Measurements from ENCODE around the gene MAP4K2.

The MAP4K2 gene

DNA sequence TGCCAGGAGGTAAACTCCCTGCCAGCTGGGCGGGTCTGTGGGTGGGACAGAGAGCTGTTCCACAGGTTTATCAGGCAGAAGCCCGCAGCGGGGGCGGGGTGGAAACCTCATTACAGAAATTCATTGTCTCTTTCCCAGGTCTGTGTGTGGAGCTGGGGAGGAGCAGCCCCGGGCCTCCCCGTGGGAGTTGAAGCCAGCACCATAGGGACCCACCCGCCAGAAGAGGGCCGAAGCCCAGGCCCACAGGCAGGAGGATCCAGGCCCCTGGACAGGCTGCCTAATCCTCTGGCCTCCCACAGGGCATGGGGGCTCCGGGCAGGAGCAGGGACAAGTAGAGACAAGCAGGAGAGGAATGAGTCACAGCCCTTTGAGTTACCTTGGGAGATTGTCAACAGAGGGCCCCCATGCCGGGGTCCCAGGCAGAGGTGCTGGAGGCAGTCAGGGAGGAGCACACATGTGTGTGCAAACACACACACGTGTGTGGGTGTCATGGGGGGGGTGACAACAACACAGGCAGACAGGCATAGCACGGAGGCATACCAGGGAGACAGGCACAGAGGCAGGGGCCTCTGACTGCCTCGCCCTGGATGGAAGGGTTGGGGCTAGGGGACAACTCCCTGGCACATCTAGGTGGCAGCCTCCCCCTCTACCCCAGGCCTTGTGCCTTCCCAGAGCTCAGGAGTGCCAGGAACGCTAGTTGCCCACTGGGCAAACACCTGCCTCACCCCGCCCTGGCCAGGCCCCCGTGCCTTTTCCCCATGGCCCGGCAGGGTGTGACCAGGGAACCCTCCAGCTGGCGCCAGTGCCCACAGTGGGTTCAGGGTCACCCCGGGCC lies 40.1 kb upstream of the MAP4K2 start:
- in situ Hi-C loops (cut with HindIII; ENCODE audit: low sequenced_read_pairs): loop anchor here (10.0 kb wide), 1 partner anchor 52 kb away; no protein-coding TSS in a partner anchor
- no peak for DNase-seq (ENCODE audit: low read depth, low spot score)
- H3K4me3 ChIP-seq (ENCODE audit: low read depth, low read length): no peak overlapping the region
- TF ChIP-seq, protein P1, sequence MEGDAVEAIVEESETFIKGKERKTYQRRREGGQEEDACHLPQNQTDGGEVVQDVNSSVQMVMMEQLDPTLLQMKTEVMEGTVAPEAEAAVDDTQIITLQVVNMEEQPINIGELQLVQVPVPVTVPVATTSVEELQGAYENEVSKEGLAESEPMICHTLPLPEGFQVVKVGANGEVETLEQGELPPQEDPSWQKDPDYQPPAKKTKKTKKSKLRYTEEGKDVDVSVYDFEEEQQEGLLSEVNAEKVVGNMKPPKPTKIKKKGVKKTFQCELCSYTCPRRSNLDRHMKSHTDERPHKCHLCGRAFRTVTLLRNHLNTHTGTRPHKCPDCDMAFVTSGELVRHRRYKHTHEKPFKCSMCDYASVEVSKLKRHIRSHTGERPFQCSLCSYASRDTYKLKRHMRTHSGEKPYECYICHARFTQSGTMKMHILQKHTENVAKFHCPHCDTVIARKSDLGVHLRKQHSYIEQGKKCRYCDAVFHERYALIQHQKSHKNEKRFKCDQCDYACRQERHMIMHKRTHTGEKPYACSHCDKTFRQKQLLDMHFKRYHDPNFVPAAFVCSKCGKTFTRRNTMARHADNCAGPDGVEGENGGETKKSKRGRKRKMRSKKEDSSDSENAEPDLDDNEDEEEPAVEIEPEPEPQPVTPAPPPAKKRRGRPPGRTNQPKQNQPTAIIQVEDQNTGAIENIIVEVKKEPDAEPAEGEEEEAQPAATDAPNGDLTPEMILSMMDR (IDR thresholded peaks at IDR 0.05; ENCODE audit: low read depth, low read length): no peak

- in situ Hi-C loops (cut with HindIII; ENCODE audit: low sequenced_read_pairs): loop anchor here (10.0 kb wide), 1 partner anchor 52 kb away; no protein-coding TSS in a partner anchor
- TF ChIP-seq, protein P1 (IDR thresholded peaks at IDR 0.05; ENCODE audit: low read depth, low read length): no peak
- no peak for DNase-seq (ENCODE audit: low read depth, low spot score)
- no peak overlapping the region for H3K4me3 ChIP-seq (ENCODE audit: low read depth, low read length)
Observed at GRCh38 chr11:64842366-64842759, 39.3 kb upstream of the MAP4K2 start.

DNA sequence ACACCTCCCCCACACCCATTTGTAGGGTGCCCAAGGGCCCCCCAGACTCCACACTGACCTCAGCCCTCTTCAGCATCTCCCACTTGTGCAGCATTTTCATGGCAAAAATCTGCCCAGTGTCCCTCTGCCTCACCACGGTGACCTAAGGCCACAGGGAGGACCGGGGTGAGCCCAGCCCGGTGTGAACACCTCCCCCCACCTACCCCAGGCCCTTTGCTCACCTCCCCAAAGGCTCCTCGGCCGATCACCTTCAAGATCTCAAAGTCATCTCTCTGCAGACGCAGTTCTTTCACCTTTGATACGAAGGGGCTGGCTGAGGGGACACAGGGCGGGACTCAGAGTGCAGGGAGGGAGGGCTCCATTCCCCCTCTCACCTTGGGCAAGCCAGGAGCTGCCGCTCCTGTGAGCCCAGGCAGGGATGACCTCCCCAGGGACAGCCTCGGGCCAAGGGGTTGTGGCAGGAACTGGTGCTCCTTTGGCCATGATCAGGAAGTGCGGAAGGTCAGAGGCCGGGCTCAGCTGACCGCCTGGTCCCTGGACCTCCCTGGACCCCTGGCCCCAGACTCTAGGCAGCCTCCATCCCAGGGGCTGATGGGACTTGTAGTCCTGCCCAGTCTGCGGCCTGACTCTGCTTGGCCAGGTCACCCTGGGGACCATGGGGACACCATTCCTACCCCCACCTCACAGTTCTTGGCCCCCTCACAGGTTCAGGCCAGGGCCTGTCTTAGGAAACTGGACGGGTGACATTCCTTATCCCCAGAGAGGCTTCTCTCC lies 38.8 kb upstream of the MAP4K2 start:
- no peak overlapping the region for H3K4me3 ChIP-seq (ENCODE audit: low read depth, low read length)
- in situ Hi-C loops (cut with HindIII; ENCODE audit: low sequenced_read_pairs): loop anchor here (10.0 kb wide), 1 partner anchor 53 kb away; no protein-coding TSS in a partner anchor
- TF ChIP-seq, protein P1 (IDR thresholded peaks at IDR 0.05; ENCODE audit: low read depth, low read length): no peak
- DNase-seq (ENCODE audit: low read depth, low spot score): no peak

DNA sequence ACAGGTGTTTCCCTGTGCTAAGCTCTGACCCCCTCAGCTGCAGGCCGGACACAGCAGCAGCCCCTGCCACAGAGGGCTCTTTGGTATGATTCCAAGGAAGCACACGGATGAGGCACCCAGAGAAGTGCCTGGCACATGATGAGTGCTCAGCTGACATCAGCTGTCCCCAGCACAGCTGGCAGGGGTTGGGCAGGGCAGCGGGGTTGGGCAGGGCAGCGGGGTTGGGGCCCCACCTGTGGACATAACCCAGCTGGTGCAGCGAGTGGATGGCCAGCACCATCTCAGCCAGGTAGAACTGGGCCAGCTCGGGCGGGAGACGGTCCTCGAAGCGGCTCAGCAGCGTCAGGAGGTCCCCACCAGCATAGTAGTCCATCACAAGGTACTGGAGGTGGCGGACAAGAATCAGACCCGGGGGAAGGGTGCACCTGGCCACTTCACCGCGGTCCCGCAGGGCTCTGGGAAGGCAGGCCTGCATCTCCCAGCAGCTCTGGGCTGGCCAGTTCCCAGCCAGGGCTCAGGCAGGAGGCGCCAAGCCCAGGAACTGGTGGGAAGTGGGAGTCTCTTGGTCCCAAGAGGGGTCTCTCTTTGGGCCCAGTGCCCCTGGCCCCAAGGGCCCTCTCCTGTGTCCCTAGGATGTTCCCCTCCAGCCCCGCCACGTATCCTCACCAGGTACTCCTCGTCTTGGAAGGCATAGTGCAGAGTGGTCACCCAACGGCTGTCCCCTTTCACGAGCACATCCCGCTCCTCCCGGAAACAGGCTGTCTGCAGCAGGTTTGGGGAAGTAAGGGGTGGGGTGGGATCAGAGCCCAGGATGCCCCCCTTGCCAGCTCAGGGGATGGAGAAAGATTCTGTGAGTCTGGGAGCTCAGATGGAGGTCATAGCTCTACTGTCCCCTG lies 37.1 kb upstream of the MAP4K2 start:
- no peak for DNase-seq (ENCODE audit: low read depth, low spot score)
- in situ Hi-C loops (cut with HindIII; ENCODE audit: low sequenced_read_pairs): loop anchor here (10.0 kb wide), 1 partner anchor 55 kb away; no protein-coding TSS in a partner anchor
- no peak overlapping the region for H3K4me3 ChIP-seq (ENCODE audit: low read depth, low read length)
- TF ChIP-seq, protein P1 (IDR thresholded peaks at IDR 0.05; ENCODE audit: low read depth, low read length): no peak

DNA sequence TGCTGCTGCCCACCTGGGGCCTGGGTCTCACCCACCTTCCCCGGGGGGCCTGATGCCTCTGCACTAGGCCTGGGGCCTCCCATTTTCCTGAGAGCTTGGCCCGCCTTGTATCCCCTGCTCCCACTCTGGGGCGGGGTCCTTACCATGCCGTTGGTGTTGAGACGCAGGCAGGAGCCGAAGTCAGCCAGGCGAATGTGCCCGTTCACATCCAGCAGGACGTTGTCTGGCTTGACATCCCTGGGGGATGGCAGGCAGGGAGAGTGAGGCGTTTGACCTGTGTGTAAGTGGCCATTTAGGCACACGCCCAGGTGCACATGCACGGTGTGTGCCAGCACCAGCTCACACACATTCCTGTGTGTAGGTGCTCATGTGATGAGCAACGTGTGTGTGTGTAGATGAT lies 36.3 kb upstream of the MAP4K2 start:
- H3K4me3 ChIP-seq (ENCODE audit: low read depth, low read length): no peak overlapping the region
- TF ChIP-seq, protein P1 (IDR thresholded peaks at IDR 0.05; ENCODE audit: low read depth, low read length): no peak
- in situ Hi-C loops (cut with HindIII; ENCODE audit: low sequenced_read_pairs): no loop called here
- no peak for DNase-seq (ENCODE audit: low read depth, low spot score)
